Measurements from ENCODE around the gene SLC30A4. TPM values are rescaled to one million over a fixed set of nuclear protein-coding genes. Genes with fewer than 3 reads are reported as not detected.

SLC30A4 gene
- total and polyA plus RNA-seq, 2 of the 4 experiments (the other 2 are of a cell fraction): 2.1 to 5.6 TPM

DNA sequence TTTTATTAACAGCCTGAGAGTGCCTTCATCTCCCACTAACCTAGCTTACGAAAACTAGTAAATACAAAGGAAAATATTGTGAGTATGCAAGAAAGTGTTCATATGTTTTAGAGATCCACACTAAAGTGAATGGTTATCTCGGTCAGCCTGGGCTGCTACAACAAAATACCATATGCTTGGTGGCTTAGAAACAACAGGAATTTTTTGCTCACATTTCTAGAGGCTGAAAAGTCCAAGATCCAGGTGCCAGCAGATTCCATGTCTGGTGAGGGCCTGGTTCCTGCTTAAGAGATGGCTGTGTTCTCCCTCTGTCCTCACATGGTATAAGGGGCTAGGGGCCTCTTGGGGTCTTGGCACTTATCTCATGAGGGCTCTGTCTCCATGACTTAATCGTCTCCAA is 20.5 kb upstream of the SLC30A4 start:
- H3K14ac ChIP-seq (replicated peaks; ENCODE audit: low read depth, low read length): no peak overlapping the region
- H3K79me1 ChIP-seq (ENCODE audit: low read depth in 1 of 2, low read length in 2 of 2): no peaks in the 10 kb centered on the region
- H3K36me3 ChIP-seq (ENCODE audit: control insufficient read depth, insufficient read depth, low read length): no peaks in the 10 kb centered on the region
- intact Hi-C loops (cut with micrococcal nuclease) (no loop called here), dilution Hi-C loops (cut with HindIII; ENCODE audit: low sequenced_read_pairs, unreplicated experiment) (no loop called here), in situ Hi-C loops (cut with MboI; ENCODE audit: low sequenced_read_pairs) (no loop called here)
- no peak overlapping the region for H3K56ac ChIP-seq (ENCODE audit: extremely low read depth, insufficient read depth, low read length)
- H3K4me1 ChIP-seq (ENCODE audit: control insufficient read depth, insufficient read depth, low read length): no peaks in the 10 kb centered on the region
- H4K5ac ChIP-seq (ENCODE audit: low read depth, low read length): no peak overlapping the region
- no peak overlapping the region for H2BK15ac ChIP-seq (ENCODE audit: low read depth, low read length)
- CTCF ChIA-PET: no interaction called here
- no peak overlapping the region for H4K91ac ChIP-seq (ENCODE audit: insufficient read depth, low read depth, low read length)
- no peak for DNase-seq
- no peak overlapping the region for H2AK5ac ChIP-seq (ENCODE audit: low read depth, low read length)
- ATAC-seq (ENCODE audit: low read depth): no peak
- no peak overlapping the region for H3K27ac ChIP-seq (ENCODE audit: insufficient read depth, low read length)
- H2BK20ac ChIP-seq (ENCODE audit: low read depth, low read length): no peak overlapping the region
- H3K9me1 ChIP-seq (ENCODE audit: insufficient read depth, low read length): no peaks in the 10 kb centered on the region
- H4K8ac ChIP-seq (ENCODE audit: low read depth in 2 of 2, low read length in 2 of 2): no peak overlapping the region
- TF ChIP-seq MAZ (IDR thresholded peaks at IDR 0.05; ENCODE audit: borderline replicate concordance, low read depth, low read length) (no peak), ELK1 (IDR thresholded peaks at IDR 0.05; ENCODE audit: borderline replicate concordance, low read depth, low read length) (no peak), RCOR1 (IDR thresholded peaks at IDR 0.05; ENCODE audit: insufficient replicate concordance, low read length) (no peak), CTCF (conservative IDR thresholded peaks at IDR 0.05; ENCODE audit: low read depth, low read length) (no peak), FOS (IDR thresholded peaks at IDR 0.05; ENCODE audit: low read depth, low read length) (no peak)
- no peak overlapping the region for H2AK9ac ChIP-seq (replicated peaks; ENCODE audit: low read depth, low read length, poor library complexity)
- H3K18ac ChIP-seq (ENCODE audit: low read depth, low read length): no peak overlapping the region
- H4K20me1 ChIP-seq (ENCODE audit: insufficient read depth, low read length): no peaks in the 10 kb centered on the region
- H3K4ac ChIP-seq (ENCODE audit: low read depth, low read length): no peak overlapping the region
- H3K9ac ChIP-seq (ENCODE audit: low read depth, low read length): no peak overlapping the region
- no peak overlapping the region for H3K4me2 ChIP-seq (ENCODE audit: low read depth, low read length)
- no peak overlapping the region for H2BK120ac ChIP-seq (ENCODE audit: low read depth, low read length)
- no peak overlapping the region for H3K23ac ChIP-seq (ENCODE audit: low read depth, low read length)
- no peaks in the 10 kb centered on the region for H3K27me3 ChIP-seq (ENCODE audit: control insufficient read depth, insufficient read depth, low read length)
- no peaks in the 10 kb centered on the region for H3K9me3 ChIP-seq (ENCODE audit: control insufficient read depth, insufficient read depth, low read length)
- POLR2A ChIA-PET (ENCODE audit: unreplicated experiment): no interaction called here
- no TSS peak for BruUV-seq (replicated peaks)
- no peak overlapping the region for H2AFZ ChIP-seq (replicated peaks; ENCODE audit: low read length, poor library complexity)
- no CpG with 5 or more reads among the region's 3 CpGs for WGBS, 2 experiments (ENCODE audit: extremely low coverage in 2 of 2, insufficient read length in 1 of 2)
- no peak overlapping the region for H3K4me3 ChIP-seq (ENCODE audit: insufficient read depth, low read depth, low read length)
- H2BK5ac ChIP-seq (ENCODE audit: low read depth, low read length, poor library complexity, severe bottlenecking): no peak overlapping the region
